Caki2 (cell line): ENCODE results near the gene TMEM121B. TPM values are rescaled to one million over a fixed set of nuclear protein-coding genes. Genes with fewer than 3 reads are reported as not detected.
A peak's percentile ranks its signal among the peaks of the same experiment; 100 is the strongest.

Experiments
- DNase-seq: peaks from one replicate; pipeline ENCODE4 v3.0.0-alpha.2; 2015; ENCODE audit warnings: low read depth
- in situ Hi-C: cut with HindIII; loops from 2 replicates; pipeline ENCODE4 v1.10.0; 2016; ENCODE audit warnings: low sequenced_read_pairs, low pct_unique_long_range_greater_than_20kb, mixed read lengths
- total RNA-seq: library from RNA; depleted of rRNA; stranded (reverse); fragments of >200 nt; shearing (Covaris generic); gene quantifications from 2 replicates; pipeline ENCODE4 v1.2.3, GENCODE V29; 2014; ENCODE audit warnings: low replicate concordance

TMEM121B gene
- total RNA-seq, 1 experiment from 2014 or later = 0.14 TPM

GRCh38 chr22:17140826-17141766 is 19.9 kb upstream of the TMEM121B start:
- in situ Hi-C loops = no loop called here

GRCh38 chr22:17140022-17140421 is 18.9 kb upstream of the TMEM121B start:
- in situ Hi-C loops = no loop called here
- no peak for DNase-seq

More at GRCh38 chr22:17140826-17141766, 19.9 kb upstream of the TMEM121B start:
- no peak for DNase-seq

GRCh38 chr22:17138513-17138912 is 17.4 kb upstream of the TMEM121B start:
- in situ Hi-C loops = no loop called here
- DNase-seq = no peak

GRCh38 chr22:17137861-17138425 is 16.8 kb upstream of the TMEM121B start:
- in situ Hi-C loops = no loop called here

GRCh38 chr22:17137170-17137569 is 16.0 kb upstream of the TMEM121B start:
- in situ Hi-C loops = no loop called here
- DNase-seq = no peak

More at GRCh38 chr22:17137861-17138425, 16.8 kb upstream of the TMEM121B start:
- no peak for DNase-seq

GRCh38 chr22:17135153-17135760 is 14.1 kb upstream of the TMEM121B start:
- no peak for DNase-seq
- in situ Hi-C loops = no loop called here

- in situ Hi-C loops = no loop called here
- no peak for DNase-seq
Measured at GRCh38 chr22:17133137-17133536, 12.0 kb upstream of the TMEM121B start.

GRCh38 chr22:17132112-17132511 is 11.0 kb upstream of the TMEM121B start:
- in situ Hi-C loops = no loop called here
- no peak for DNase-seq

GRCh38 chr22:17131686-17132085 is 10.5 kb upstream of the TMEM121B start:
- DNase-seq = no peak
- in situ Hi-C loops = no loop called here

GRCh38 chr22:17130199-17130598 is 9.0 kb upstream of the TMEM121B start:
- in situ Hi-C loops = no loop called here
- DNase-seq = peak; percentile 14

GRCh38 chr22:17120711-17121232 is 388 bp downstream of the TMEM121B start:
- in situ Hi-C loops = no loop called here
- DNase-seq = peak; percentile 50

- in situ Hi-C loops = no loop called here
- peak; percentile 71 for DNase-seq
Measured at GRCh38 chr22:17120281-17120680, 879 bp downstream of the TMEM121B start.

- in situ Hi-C loops = no loop called here
- DNase-seq = no peak
Measured at GRCh38 chr22:17119481-17120202, 1.5 kb downstream of the TMEM121B start.

GRCh38 chr22:17118342-17118741 is 2.8 kb downstream of the TMEM121B start:
- no peak for DNase-seq
- in situ Hi-C loops = no loop called here

- DNase-seq = no peak
- in situ Hi-C loops = no loop called here
Measured at GRCh38 chr22:17117890-17118289, 3.3 kb downstream of the TMEM121B start.

GRCh38 chr22:17117400-17117799 is 3.8 kb downstream of the TMEM121B start:
- DNase-seq = no peak
- in situ Hi-C loops = no loop called here

- DNase-seq = no peak
- in situ Hi-C loops = no loop called here
Measured at GRCh38 chr22:17116572-17117330, 4.4 kb downstream of the TMEM121B start.
